Suprapubic skin (tissue), 4 donors: ENCODE results near the gene OOEP. TPM values are rescaled to one million over a fixed set of nuclear protein-coding genes. Genes with fewer than 3 reads are reported as not detected.

ENCODE experiments used
- DNase-seq, 2 donors: peaks; one replicate each; pipeline ENCODE4 v3.0.0-alpha.2; 2019; ENCODE audit warnings: low spot score in 2 of 2
- H3K27ac ChIP-seq: fragments of 200-600 bp; sonication (generic); one replicate; pipeline ENCODE4 v1.5.1; 2019
- H3K27me3 ChIP-seq: fragments of 200-600 bp; sonication (generic); one replicate; pipeline ENCODE4 v1.5.1; 2019
- H3K36me3 ChIP-seq: fragments of 200-600 bp; sonication (generic); one replicate; pipeline ENCODE4 v1.5.1; 2019
- H3K4me1 ChIP-seq: fragments of 200-600 bp; sonication (generic); one replicate; pipeline ENCODE4 v1.5.1; 2019
- H3K4me3 ChIP-seq: fragments of 200-600 bp; sonication (generic); one replicate; pipeline ENCODE4 v1.5.1; 2019; ENCODE audit warnings: mild to moderate bottlenecking
- H3K9me3 ChIP-seq: fragments of 200-600 bp; sonication (generic); one replicate; pipeline ENCODE4 v1.5.1; 2019
- EP300 ChIP-seq: sonication (generic); formaldehyde crosslinking; IDR thresholded peaks from one replicate; pipeline ENCODE4 v1.6.1; 2017; ENCODE audit warnings: antibody characterized with exemption
- POLR2A ChIP-seq, 2 donors: fragments of 450-650 bp; IDR thresholded peaks; one replicate each; pipeline ENCODE4 v1.6.1; 2017; ENCODE audit warnings: antibody characterized with exemption in 2 of 2, mild to moderate bottlenecking in 2 of 2, moderate library complexity in 2 of 2
- POLR2AphosphoS5 ChIP-seq, 3 donors: sonication (generic); formaldehyde crosslinking; IDR thresholded peaks; one replicate each; pipeline ENCODE4 v1.6.1; 2017; ENCODE audit warnings: antibody characterized with exemption in 3 of 3
- WGBS: methylation state at CpG from one replicate; pipeline ENCODE4 v1.1.5; 2018; 5-methylcytosine and 5-hydroxymethylcytosine counted together
- total RNA-seq, 4 donors: library from RNA; depleted of rRNA; stranded (reverse); fragments of >200 nt; gene quantifications; one replicate each; pipeline ENCODE4 v1.1.0, GENCODE V29; 2016
- TF ChIP-seq, protein P1 (sequence below), 2 donors: fragments of 200-600 bp in 1 of 2; fragments of 450-650 bp in 1 of 2; sonication (generic) in 1 of 2; IDR thresholded peaks; one replicate each; pipeline ENCODE4 v1.5.1; 2016 to 2019; ENCODE audit warnings: antibody characterized with exemption in 2 of 2, mild to moderate bottlenecking in 1 of 2, moderate library complexity in 1 of 2

The OOEP gene
- under 1 TPM in 1 of 4 donors, not detected in 3; 0.87 TPM for total RNA-seq

DNA sequence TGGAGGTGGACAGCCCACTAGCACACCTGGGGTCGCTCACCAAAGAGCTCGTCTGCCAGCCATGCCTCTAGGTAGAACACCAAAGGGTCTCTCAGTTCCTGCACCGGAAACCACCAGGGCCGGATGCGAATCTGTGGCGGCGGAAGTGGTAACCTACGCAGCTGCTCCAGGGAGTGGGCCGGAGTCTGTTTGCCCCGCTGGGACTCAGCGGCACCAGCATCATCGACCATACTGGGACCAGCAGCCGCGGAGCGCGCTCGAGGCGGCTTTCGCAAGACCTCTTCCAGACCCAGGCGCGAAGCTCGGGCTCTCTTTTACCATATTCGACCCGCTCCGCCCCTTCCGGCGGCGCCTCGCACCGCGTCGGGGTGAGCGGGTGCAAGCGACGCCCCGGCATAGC lies at the start of gene OOEP:
Gene OOEP (minus strand): TSS at position 335 of the 400 bp plus-strand sequence. CDS start 105 bp downstream, at position 230.
- H3K4me1 ChIP-seq, result no peaks in the 10 kb centered on the region
- H3K4me3 ChIP-seq, result no peak within 1 kb of the TSS
- TF ChIP-seq POLR2AphosphoS5 (IDR thresholded peaks at IDR 0.05) (no peak), POLR2A (IDR thresholded peaks at IDR 0.05) (no peak), EP300 (no peak)
- TF ChIP-seq, protein P1, sequence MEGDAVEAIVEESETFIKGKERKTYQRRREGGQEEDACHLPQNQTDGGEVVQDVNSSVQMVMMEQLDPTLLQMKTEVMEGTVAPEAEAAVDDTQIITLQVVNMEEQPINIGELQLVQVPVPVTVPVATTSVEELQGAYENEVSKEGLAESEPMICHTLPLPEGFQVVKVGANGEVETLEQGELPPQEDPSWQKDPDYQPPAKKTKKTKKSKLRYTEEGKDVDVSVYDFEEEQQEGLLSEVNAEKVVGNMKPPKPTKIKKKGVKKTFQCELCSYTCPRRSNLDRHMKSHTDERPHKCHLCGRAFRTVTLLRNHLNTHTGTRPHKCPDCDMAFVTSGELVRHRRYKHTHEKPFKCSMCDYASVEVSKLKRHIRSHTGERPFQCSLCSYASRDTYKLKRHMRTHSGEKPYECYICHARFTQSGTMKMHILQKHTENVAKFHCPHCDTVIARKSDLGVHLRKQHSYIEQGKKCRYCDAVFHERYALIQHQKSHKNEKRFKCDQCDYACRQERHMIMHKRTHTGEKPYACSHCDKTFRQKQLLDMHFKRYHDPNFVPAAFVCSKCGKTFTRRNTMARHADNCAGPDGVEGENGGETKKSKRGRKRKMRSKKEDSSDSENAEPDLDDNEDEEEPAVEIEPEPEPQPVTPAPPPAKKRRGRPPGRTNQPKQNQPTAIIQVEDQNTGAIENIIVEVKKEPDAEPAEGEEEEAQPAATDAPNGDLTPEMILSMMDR (IDR thresholded peaks at IDR 0.05), result no peak
- H3K27ac ChIP-seq, result no peak within 1 kb of the TSS
- 94% methylated on average over 33 of the region's 36 CpGs for WGBS
- H3K27me3 ChIP-seq, result no peaks in the 10 kb centered on the region
- no peak for DNase-seq
- H3K36me3 ChIP-seq, result no peaks in the 10 kb centered on the region
- H3K9me3 ChIP-seq, result peaks cover 9% of the 10 kb centered on the region

GRCh38 chr6:73418081-73418741 lies 48.5 kb upstream of the OOEP start:
- Histone ChIP-seq H3K9me3 (no peaks in the 10 kb centered on the region), H3K4me1 (no peaks in the 10 kb centered on the region), H3K4me3 (no peak overlapping the region), H3K27ac (no peak overlapping the region), H3K27me3 (no peaks in the 10 kb centered on the region), H3K36me3 (no peaks in the 10 kb centered on the region)
- 81% methylated on average over 11 of the region's 11 CpGs for WGBS
- no peak for TF ChIP-seq POLR2AphosphoS5 (IDR thresholded peaks at IDR 0.05)
- TF ChIP-seq, protein P1 (IDR thresholded peaks at IDR 0.05), result no peak
- no peak for TF ChIP-seq EP300
- TF ChIP-seq POLR2A (IDR thresholded peaks at IDR 0.05), result no peak
- DNase-seq, result no peak

GRCh38 chr6:73413102-73413501 lies 43.4 kb upstream of the OOEP start:
- WGBS, result 79% methylated on average over 3 of the region's 3 CpGs
- TF ChIP-seq POLR2A (IDR thresholded peaks at IDR 0.05), result no peak
- TF ChIP-seq, protein P1 (IDR thresholded peaks at IDR 0.05), result no peak
- no peak for TF ChIP-seq EP300
- no peak overlapping the region for H3K27ac ChIP-seq
- no peaks in the 10 kb centered on the region for H3K9me3 ChIP-seq
- H3K4me3 ChIP-seq, result no peak overlapping the region
- H3K27me3 ChIP-seq, result no peaks in the 10 kb centered on the region
- no peaks in the 10 kb centered on the region for H3K4me1 ChIP-seq
- H3K36me3 ChIP-seq, result no peaks in the 10 kb centered on the region
- DNase-seq, result no peak

DNA sequence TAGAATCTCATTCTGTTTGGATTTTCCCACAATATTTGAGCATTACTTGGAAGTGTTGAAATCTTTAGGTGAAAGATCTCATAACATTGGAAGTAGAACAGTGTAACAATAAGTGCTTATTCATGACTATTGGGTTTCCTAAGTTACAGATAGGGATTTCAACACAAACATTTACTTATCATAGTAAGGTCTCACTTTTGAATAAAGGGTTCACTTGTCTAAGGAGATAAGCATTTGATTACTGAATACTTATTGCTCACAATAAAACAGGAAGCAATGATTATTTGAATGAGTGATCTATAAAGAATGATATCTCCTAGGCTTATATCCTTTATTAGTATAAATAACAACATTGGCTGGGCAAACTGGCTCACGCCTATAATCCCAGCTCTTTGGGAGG lies 39.7 kb upstream of the OOEP start:
- Histone ChIP-seq H3K27ac (no peak overlapping the region), H3K27me3 (no peaks in the 10 kb centered on the region), H3K9me3 (no peaks in the 10 kb centered on the region), H3K4me1 (no peaks in the 10 kb centered on the region), H3K4me3 (no peak overlapping the region), H3K36me3 (no peaks in the 10 kb centered on the region)
- WGBS, result 100% methylated on average over 1 of the region's 1 CpG
- no peak for TF ChIP-seq POLR2AphosphoS5 (IDR thresholded peaks at IDR 0.05)
- no peak for TF ChIP-seq POLR2A (IDR thresholded peaks at IDR 0.05)
- TF ChIP-seq, protein P1 (IDR thresholded peaks at IDR 0.05), result no peak
- no peak for TF ChIP-seq EP300
- no peak for DNase-seq

- Histone ChIP-seq H3K27me3 (no peaks in the 10 kb centered on the region), H3K27ac (no peak overlapping the region), H3K36me3 (no peaks in the 10 kb centered on the region), H3K4me3 (no peak overlapping the region), H3K9me3 (no peaks in the 10 kb centered on the region), H3K4me1 (no peaks in the 10 kb centered on the region)
- TF ChIP-seq POLR2A (IDR thresholded peaks at IDR 0.05), result no peak
- TF ChIP-seq EP300, result no peak
- TF ChIP-seq, protein P1 (IDR thresholded peaks at IDR 0.05), result no peak
- TF ChIP-seq POLR2AphosphoS5 (IDR thresholded peaks at IDR 0.05), result no peak
- no peak for DNase-seq
Measured at GRCh38 chr6:73400656-73401055, 31.0 kb upstream of the OOEP start.
